Body of pancreas (tissue), 4 donors: ENCODE measurements around the gene COX6B1.

Experiments used
- POLR2A ChIP-seq, 3 donors: fragments of 450-650 bp; IDR thresholded peaks; one replicate each; pipeline ENCODE4 v1.6.1; 2016; ENCODE audit warnings: antibody characterized with exemption in 3 of 3, mild to moderate bottlenecking in 2 of 3
- TF ChIP-seq, protein P1 (sequence below), 7 experiments: fragments of 450-650 bp in 4 of 7; fragments of 200-600 bp in 3 of 7; sonication (generic) in 3 of 7; IDR thresholded peaks; one replicate each; pipeline ENCODE4 v1.5.1; 2016 to 2019; ENCODE audit warnings: antibody characterized with exemption in 7 of 7

DNA sequence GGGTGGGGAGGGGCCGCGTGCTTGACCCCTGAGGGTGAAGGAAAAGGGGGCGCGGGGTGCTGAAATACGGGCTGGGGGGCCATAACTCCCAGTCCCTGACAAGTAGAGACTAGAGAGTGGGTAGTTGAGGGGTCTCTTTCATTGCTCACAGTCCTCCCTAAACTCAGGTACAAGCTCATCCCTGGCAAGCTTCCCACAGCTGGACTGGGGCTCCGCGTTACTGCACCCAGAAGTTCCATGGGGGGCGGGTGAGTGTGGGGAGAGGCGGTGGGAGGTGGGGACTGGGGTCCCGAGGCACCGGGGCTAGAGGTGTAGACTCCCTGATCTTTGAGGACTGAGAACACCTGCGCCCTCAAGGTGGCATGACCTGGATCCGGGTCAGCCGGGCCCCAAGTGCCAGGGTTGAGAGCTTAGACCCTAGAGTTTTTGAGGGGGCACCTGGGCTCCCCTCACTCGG lies 5.3 kb upstream of the COX6B1 start:
- TF ChIP-seq, protein P1, sequence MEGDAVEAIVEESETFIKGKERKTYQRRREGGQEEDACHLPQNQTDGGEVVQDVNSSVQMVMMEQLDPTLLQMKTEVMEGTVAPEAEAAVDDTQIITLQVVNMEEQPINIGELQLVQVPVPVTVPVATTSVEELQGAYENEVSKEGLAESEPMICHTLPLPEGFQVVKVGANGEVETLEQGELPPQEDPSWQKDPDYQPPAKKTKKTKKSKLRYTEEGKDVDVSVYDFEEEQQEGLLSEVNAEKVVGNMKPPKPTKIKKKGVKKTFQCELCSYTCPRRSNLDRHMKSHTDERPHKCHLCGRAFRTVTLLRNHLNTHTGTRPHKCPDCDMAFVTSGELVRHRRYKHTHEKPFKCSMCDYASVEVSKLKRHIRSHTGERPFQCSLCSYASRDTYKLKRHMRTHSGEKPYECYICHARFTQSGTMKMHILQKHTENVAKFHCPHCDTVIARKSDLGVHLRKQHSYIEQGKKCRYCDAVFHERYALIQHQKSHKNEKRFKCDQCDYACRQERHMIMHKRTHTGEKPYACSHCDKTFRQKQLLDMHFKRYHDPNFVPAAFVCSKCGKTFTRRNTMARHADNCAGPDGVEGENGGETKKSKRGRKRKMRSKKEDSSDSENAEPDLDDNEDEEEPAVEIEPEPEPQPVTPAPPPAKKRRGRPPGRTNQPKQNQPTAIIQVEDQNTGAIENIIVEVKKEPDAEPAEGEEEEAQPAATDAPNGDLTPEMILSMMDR (IDR thresholded peaks at IDR 0.05) = no peak
- TF ChIP-seq POLR2A (IDR thresholded peaks at IDR 0.05) = no peak
